GM18502 (cell line): ENCODE results near the gene LIN37.
"Not testable (repeated sequence)": the region's sequence is repeated elsewhere in the genome, so short reads cannot be mapped to it uniquely, and the experiment has no call there.

Experiments
- ATAC-seq: cut with Tn5 transposase; IDR thresholded peaks from one replicate; pipeline ENCODE4 v1.9.1; 2021; ENCODE audit warnings: mild to moderate bottlenecking; ENCODE audit not compliant: unreplicated experiment, poor library complexity

LIN37 gene

DNA sequence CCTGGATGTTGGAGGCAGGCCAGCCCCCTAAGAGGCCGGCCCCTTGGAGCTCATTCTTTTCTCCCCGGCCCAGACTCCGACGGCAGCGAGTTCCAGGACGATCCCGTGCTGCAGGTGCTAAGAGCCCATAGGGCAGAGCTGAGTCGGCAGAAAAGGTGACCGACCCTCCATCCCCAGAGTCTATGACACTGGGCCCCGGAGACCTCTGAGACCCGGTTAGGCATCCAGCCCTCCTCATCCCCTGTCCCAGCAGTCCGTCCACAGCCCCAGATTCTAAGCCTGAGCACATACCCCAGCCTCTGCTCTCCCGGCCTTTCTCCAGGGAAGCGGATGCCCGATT lies 19.7 kb downstream of the LIN37 start:
- no peak for ATAC-seq

DNA sequence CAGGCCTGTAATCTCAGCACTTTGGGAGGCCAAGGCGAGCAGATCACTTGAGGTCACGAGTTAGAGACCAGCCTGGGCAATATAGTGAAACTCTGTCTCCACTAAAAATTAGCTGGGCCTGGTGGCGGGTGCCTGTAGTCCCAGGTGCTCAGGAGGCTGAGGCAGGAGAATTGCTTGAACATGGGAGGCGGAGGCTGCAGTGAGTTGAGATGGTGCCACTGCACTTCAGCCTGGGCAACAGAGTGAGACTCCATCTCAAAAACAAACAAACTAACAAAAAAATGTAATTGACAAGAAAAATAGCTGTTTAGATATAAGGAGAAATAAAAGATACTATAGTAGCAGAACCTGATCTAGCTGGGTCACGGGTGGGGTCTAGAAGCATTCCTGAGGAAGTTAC lies 24.0 kb downstream of the LIN37 start:
- not testable (repeated sequence) for ATAC-seq

DNA sequence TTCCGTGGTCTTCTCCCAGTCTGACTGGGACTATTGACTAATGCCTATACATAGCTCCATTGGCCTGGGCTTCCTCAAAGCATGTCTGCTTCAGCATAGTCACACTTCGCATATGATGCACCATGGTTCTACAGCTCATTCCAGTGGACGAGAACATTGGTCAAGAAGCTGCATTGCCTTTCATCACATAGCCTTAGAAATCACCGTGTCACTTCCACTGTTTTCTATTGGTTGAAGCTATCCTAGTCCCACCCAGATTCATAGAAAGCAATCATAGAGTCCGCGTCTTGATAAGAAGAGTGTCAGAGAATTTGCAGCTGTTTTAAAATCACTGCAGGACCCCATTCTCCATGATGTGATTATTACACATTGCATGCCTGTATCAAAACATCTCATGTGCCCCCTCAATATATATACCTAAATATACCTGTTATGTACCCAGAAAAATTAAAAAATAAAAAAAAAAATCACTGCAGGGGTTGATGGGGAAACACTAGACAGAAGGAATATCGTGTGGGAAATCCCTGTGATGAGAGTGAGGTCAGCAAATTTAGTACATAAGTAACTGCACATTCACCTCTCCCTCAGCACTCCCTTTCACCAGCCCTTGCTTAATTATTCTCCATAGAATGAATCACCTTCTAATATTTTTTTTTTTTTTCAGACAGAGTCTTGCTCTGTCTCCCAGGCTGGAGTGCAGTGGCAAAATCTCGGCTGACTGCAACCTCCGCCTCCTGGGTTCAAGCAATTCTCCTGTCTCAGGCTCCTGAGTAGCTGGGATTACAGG lies 24.8 kb downstream of the LIN37 start:
- no peak for ATAC-seq

DNA sequence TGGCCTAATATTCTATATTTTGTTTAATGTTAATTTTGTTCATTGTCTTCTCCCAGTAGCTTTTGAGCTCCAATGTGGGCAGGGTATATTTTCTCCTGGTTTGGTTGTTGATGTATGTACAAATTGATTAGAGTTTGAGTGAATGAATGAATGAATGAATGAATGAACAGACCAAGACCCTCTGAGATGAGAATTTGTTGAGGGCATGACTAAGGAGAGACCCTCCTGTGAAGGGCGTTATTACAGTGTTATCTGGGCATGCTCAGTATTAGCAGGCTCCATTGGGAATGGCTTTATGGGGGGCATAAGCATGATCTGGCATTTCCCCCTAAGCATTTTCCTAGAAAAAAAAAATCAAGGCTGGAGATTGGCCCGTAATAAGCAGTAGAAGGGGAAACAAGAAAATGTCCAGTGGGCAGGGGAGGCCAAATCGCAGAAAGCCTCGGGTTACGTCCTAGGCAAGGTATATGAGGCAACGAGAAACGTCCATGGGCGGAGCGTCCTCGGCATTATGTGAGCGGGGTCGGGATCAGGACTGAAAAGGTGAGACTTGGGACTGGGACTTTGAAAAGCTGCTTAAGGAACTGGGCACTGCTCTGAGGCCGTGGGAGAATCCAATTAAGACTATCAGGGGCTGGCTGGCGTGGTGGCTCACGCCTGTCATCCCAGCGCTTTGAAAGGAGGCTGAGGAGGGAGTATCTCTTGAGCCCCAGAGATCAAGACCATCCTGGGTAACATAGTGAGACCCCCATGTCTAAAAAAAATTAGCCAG lies 26.1 kb downstream of the LIN37 start:
- no peak for ATAC-seq

DNA sequence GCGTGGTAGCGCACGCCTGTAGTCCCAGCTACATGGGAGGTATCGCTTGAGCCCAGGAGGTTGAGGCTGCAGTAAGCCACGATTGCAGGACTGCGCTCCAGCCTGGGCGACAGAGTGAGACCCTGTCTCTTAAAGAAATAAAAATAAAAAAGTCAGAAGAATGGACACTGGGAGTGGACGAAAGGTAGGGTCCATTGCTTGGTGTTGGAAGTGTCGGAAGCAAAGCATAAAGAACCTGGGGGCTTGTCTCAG lies 26.6 kb downstream of the LIN37 start:
- no peak for ATAC-seq

DNA sequence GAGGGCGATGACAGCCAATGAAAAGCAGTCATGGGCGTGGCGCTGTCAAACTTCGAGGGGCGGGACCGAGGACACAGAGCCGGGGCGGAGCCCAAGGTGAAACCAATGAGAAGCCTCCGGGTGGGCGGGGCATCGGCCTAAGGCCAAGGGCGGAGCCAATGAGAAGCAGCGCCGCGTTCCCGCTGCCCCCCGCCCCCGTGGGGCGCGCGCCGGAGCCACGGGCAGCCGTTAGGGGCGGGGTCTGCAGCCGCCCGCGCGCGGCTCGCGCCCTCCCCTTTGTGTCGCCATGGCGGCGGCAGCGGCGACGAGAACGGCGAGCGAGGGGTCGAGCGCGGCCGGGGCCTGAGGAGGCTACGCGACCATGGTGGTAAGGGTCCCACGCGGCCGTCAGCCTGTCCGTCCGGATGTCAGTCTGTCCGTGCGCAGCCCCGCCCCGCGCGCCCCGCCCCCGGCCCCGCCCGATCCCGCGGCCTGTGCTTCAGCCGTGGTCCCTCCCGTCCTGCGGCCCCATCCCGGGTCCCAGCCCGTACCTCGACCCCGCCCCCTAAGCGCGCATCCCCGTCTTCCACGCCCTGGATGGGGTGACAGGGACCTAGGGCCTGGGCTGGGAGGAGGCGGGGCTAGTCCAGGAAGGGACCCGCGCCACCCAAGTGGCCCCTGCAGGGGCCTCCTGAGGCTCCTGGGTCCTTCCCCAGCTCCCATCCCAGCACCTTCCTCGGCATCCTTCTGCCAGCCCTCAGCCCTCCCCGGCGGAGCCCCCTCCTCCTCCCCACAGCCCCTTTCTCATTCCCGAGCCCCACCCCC lies 27.1 kb downstream of the LIN37 start, which contains the start of gene ARHGAP33:
TSS of gene ARHGAP33 (plus strand) at position 267 of the 804 bp plus-strand sequence. CDS start at position 362, 95 bp downstream.
- ATAC-seq = peak; percentile 93

DNA sequence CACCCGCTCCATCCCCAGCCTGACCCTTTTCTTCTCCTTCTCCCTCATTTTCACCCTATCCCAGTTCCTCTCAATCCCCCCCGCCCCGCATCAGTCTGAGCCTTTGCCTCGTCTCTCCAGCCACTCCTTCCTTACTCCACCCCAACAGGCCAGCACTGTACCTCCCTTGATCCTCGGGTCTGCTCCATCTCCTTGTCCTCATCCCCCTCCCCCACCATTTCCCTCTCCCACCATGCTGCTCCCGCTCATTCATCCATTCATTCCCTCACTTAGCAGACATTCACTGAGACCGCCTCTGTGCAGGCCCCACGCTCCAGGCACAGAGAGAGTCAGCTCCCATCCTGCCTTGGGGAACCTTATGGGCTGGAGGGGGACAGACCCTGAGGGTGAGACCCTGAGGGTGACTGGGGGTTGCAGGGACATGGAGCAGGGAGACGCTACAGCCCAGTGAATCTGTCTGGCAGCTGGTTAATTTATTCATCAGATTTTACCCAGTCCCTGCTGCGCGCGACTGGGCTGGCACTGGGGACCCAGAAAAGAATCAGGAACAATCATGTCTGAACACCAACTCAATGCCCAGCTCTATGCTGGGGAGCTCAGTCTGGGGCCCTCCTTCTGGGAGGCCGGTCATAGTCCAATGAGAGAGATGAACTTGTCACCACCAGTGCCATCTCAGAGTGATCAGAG lies 27.9 kb downstream of the LIN37 start:
- ATAC-seq = no peak

DNA sequence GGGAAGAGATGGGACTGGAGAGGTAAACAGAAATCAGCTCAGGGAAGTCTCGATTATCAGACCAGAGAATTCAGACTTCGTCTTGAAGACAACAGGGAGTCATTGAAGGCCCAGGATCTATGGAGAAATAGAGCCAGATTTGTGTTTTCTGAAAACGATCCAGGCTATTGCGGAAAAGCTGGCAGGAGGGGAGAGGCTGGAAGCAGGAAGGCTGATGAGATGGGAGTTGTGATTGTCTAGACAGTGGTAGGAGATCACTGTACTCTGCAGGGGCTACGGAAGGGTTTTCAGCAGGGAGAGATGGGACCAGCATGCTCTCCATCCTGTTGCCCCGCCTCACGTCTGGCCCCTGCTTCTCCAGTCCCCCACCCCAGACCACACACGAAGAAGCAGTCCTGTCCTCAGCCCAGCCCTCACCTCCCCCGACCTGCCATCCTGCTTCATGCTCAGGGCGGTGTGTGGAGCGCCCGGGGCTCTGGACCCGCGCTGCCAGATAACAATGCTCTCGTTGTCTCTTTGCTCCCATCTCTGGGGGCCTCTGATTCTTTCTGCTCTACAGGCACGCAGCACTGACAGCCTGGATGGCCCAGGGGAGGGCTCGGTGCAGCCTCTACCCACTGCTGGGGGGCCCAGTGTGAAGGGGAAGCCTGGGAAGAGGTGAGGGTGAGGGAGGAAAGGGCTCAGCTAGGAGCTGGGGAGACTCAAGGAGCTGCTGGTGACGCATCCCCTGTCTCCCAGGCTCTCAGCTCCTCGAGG lies 28.9 kb downstream of the LIN37 start:
- ATAC-seq = no peak

DNA sequence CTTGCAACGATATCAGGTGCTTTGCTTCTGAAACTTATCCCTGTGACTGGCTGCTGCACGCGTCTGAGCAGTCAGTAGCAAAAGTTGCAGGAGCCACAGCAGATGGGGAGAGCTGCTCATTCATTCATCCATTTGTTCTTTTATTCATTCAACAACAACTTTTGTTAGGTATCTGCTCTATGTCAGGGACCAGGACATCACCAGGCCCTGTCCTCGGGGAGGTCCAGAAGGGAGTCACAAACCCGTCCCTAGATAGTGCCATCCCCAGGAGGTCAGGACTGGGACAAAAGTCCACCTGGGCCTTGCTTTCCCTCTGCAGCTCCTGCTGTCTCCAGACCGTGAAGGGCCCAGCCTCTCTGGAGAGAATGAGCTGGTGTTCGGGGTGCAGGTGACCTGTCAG lies 29.6 kb downstream of the LIN37 start:
- ATAC-seq = no peak

DNA sequence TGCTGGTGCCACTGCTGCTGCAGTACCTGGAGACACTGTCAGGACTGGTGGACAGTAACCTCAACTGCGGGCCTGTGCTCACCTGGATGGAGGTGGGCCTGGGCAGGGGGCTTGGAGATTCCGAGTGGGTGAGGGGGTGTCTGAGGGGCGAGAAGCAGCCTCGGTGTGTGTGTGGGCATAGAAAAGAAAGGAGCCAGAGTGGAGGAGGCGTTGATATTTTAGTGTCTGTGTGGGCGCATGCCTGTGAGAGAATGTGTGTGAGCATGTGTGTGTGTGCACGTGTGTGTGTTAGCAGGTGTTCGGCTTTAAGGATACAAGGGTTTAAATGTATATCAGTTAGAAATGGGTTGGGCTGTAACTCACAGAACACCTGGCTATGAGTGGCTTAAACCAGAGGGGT lies 30.7 kb downstream of the LIN37 start:
- ATAC-seq = no peak

DNA sequence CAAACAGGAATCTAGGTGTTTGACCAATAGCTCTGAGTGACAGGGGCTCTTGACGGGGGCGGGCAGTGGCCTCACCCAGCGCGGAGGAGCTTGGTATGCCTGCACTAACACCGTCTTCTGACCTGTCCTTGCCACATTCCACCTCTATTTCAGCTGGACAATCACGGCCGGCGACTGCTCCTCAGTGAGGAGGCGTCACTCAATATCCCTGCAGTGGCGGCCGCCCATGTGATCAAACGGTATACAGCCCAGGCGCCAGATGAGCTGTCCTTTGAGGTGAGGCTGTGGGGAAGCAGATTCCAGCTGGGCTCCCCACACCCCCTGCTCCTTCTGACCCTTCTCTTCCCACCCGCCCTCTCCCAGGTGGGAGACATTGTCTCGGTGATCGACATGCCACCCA lies 31.7 kb downstream of the LIN37 start:
- ATAC-seq = no peak

DNA sequence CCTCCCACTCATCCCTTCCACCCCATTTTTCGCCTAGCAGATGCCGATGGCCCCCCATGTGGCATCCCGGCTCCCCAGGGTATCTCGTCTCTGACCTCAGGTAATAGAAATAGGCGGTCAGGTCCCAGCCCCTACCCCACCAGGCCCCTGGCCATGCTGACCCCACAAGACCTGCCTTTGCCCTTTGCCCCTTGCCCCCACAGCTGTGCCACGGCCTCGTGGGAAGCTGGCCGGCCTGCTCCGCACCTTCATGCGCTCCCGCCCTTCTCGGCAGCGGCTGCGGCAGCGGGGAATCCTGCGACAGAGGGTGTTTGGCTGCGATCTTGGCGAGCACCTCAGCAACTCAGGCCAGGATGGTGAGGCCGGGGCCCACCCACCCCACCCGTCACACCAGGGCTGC lies 32.3 kb downstream of the LIN37 start:
- ATAC-seq = no peak

DNA sequence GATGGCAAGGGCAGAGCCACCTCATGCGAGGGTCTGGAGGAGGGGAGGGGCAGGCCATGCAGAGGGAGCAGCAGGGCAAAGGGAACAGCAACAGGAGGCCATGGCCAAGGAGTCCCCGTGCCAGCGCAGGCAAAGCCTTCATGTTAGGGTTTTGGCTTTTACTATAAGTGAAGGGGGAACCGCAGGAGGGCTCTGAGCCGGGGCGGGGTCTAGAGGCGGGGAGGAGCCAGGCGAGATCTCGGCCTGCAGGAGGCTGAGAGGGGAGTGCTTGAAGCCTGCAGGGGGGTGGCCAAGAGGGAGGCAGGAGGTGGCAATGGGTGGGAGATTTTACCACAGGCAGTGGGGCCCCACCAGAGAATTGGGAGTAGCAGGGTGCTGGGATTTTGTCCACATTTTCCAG lies 33.3 kb downstream of the LIN37 start:
- no peak for ATAC-seq

DNA sequence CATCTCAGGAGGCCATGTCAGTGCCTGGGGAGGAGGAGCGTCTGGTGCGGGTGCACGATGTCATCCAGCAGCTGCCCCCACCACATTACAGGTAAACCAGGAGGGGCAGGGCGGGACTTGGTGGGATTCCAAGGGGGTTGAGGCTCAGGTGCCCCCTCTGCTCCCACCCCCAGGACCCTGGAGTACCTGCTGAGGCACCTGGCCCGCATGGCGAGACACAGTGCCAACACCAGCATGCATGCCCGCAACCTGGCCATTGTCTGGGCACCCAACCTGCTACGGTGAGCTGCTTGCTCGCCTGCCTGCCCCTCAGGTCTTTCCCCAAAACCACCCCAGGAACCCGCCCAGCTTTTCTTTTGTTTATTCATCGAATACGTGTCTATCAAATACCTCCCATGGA lies 34.2 kb downstream of the LIN37 start:
- no peak for ATAC-seq

DNA sequence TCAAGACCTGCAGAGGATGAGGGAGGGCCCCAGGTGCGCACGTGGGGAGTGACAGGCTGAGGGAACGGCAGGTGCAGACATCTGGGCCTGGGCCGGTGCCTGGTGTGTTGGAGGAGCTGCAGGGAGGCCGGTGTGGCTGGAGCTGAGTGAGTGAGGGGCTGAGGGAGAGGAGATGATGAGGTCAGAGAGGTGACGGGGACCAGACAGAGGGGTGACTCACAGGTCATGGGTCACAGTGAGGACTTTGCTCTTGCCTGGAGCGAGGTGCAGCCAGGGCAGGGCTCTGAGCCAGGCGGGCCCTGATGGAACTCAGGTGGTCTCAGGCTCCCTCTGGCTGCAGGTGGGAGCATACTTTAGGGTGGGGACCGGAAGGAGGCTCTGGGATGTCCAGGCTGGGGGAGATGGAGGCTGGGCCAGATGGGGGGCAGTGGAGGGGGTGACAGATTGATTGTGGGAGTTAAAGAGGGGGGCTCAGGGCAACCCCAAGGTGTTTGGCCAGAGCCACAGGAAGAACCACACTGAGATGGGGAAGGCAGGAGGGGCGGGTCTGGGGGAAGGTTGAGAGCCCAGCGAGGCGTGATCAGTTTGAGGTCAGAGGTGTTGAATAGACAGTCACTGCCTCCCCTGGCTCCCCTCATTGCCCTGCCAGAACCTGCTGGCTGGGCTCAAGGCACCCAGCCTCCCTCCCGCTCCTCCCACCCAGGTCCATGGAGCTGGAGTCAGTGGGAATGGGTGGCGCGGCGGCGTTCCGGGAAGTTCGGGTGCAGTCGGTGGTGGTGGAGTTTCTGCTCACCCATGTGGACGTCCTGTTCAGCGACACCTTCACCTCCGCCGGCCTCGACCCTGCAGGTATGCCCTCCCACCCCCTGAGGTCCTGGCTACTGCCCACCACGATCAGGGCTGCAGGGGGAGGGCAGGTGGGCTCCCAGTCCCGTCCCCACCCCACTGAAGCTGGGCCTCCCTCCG lies 35.4 kb downstream of the LIN37 start:
- no peak for ATAC-seq

DNA sequence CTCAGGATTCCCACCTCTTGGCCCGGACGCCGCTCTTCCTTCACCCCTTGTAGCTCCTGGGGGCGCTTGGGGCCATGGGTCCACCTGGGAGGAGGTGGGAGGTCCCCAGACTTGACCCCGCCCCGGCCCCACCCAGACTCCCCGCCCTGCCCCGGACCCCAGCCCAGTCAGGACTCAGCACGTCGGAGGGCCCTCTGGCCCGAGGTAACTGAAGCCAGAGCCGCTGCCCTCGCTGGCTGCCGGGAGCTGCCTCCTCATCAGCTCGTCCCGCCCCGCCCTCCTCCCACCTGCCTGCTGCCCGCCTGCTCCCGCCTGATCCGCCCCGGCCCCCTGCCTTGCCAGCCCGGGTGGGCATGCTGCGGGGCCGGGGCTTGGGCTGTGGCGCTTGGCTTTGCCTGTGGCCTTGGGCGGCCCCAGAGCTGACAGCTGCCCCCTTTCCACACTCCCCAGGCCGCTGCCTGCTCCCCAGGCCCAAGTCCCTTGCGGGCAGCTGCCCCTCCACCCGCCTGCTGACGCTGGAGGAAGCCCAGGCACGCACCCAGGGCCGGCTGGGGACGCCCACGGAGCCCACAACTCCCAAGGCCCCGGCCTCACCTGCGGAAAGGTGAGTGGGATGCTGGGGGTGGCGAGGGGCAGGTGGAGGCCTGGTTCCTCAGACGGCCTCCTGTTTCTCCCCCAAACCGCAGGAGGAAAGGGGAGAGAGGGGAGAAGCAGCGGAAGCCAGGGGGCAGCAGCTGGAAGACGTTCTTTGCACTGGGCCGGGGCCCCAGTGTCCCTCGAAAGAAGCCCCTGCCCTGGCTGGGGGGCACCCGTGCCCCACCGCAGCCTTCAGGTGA lies 36.3 kb downstream of the LIN37 start:
- ATAC-seq = no peak

DNA sequence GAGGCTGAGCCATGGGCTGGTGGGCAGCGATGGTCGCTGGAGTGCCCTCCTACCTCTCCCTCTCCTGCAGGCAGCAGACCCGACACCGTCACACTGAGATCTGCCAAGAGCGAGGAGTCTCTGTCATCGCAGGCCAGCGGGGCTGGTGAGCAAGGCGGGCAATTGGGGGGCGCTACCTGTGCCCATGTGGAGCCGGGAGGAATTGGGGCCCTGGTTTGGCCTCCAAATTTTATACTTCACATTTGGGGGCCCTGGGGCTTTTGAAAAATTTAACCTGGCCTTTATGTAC lies 36.9 kb downstream of the LIN37 start:
- ATAC-seq = no peak
